Vagina (tissue), 2 donors: ENCODE data around the gene HLA-G. TPM values are rescaled to one million over a fixed set of nuclear protein-coding genes. Genes with fewer than 3 reads are reported as not detected.
"Not testable (repeated sequence)": the region's sequence is repeated elsewhere in the genome, so short reads cannot be mapped to it uniquely, and the experiment has no call there.

ENCODE experiments used
- DNase-seq, 2 donors: peaks; one replicate each; pipeline ENCODE4 v3.0.0-alpha.2; 2017; ENCODE audit errors: extremely low spot score in 2 of 2
- H3K27ac ChIP-seq: fragments of 200-600 bp; sonication (generic); one replicate; pipeline ENCODE4 v1.5.1; 2019
- H3K27me3 ChIP-seq: fragments of 200-600 bp; sonication (generic); one replicate; pipeline ENCODE4 v1.5.1; 2019
- H3K36me3 ChIP-seq, 2 donors: fragments of 200-600 bp; sonication (generic); one replicate each; pipeline ENCODE4 v1.5.1; 2017 to 2019
- H3K4me1 ChIP-seq: fragments of 200-600 bp; sonication (generic); one replicate; pipeline ENCODE4 v1.5.1; 2019
- H3K4me3 ChIP-seq, 2 donors: fragments of 200-600 bp; sonication (generic); 1 replicate in 1 of 2; 2 replicates in 1 of 2; pipeline ENCODE4 v1.5.1; 2016 to 2019
- H3K9me3 ChIP-seq: fragments of 200-600 bp; sonication (generic); one replicate; pipeline ENCODE4 v1.5.1; 2019
- CTCF ChIP-seq, 3 experiments: fragments of 450-650 bp in 2 of 3; fragments of 200-600 bp in 1 of 3; sonication (generic) in 1 of 3; IDR thresholded peaks; one replicate each; pipeline ENCODE4 v1.5.1; 2017 to 2019; ENCODE audit warnings: antibody characterized with exemption in 3 of 3, mild to moderate bottlenecking in 2 of 3, moderate library complexity in 2 of 3
- POLR2A ChIP-seq, 2 donors: fragments of 450-650 bp; IDR thresholded peaks; one replicate each; pipeline ENCODE4 v1.6.1; 2017; ENCODE audit warnings: antibody characterized with exemption in 2 of 2, mild to moderate bottlenecking in 2 of 2, moderate library complexity in 2 of 2
- POLR2AphosphoS5 ChIP-seq, 2 donors: sonication (generic); formaldehyde crosslinking; IDR thresholded peaks; one replicate each; pipeline ENCODE4 v1.9.0; 2017; ENCODE audit warnings: antibody characterized with exemption in 2 of 2, mild to moderate bottlenecking in 2 of 2, low read depth in 1 of 2; ENCODE audit not compliant: insufficient read depth in 1 of 2
- intact Hi-C: fragments of 100-400 bp; cut with DNase I; formaldehyde crosslinking; loops from one replicate; pipeline ENCODE4 v1.15.1; 2023
- total RNA-seq: library from RNA; depleted of rRNA; stranded (reverse); fragments of >200 nt; gene quantifications from one replicate; pipeline ENCODE4 v1.2.3, GENCODE V29; 2016

HLA-G gene
- not detected for total RNA-seq

GRCh38 chr6:29827579-29828470, at the start of gene HLA-G:
Gene HLA-G, plus strand, starts transcription at chr6:29827825. Its CDS starts 20 bp downstream, at chr6:29827845.
- Histone ChIP-seq H3K27ac (no peak within 1 kb of the TSS), H3K4me3 (peak within 1 kb of the TSS; percentile 24 to 36), H3K27me3 (no peaks in the 10 kb centered on the region), H3K36me3 (no peaks in the 10 kb centered on the region), H3K9me3 (no peaks in the 10 kb centered on the region), H3K4me1 (peaks cover 10% of the 10 kb centered on the region)
- DNase-seq, result peak in 1 of 2 donors; percentile 67
- intact Hi-C loops, result no loop called here
- TF ChIP-seq POLR2AphosphoS5 (IDR thresholded peaks at IDR 0.05; ENCODE audit: insufficient read depth in 1 of 2, low read depth in 1 of 2) (no peak), POLR2A (IDR thresholded peaks at IDR 0.05) (no peak), CTCF (IDR thresholded peaks at IDR 0.05) (no peak)

GRCh38 chr6:29780019-29780698, 47.5 kb upstream of the HLA-G start:
- H3K4me1 ChIP-seq, H3K27ac ChIP-seq, DNase-seq, H3K27me3 ChIP-seq, H3K4me3 ChIP-seq, H3K36me3 ChIP-seq, H3K9me3 ChIP-seq, intact Hi-C loops: not testable (repeated sequence)

DNA sequence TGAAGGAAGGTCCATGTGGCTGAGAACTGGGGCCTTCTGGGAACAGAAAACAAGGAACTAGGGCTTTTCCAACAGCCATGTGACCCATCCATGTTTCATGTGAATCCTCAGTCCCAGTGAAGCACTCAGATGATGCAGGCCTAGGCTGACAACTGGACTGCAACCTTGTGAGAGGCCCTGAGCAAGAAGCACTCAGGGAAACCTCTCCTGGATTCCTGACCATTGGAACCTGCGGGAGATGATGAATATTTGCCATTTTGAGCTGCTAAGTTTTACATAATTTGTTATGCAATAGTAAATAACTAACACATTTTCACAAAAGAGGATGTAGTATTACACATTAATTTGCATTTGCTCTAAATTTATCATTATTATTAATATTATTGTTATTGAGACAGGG, 38.4 kb upstream of the HLA-G start:
- peak in 1 of 2 donors; percentile 55 for DNase-seq
- intact Hi-C loops, result no loop called here
- Histone ChIP-seq H3K27me3 (no peaks in the 10 kb centered on the region), H3K9me3 (no peaks in the 10 kb centered on the region), H3K27ac (no peak overlapping the region), H3K36me3 (no peaks in the 10 kb centered on the region), H3K4me1 (peaks cover 17% of the 10 kb centered on the region), H3K4me3 (no peak overlapping the region)
- TF ChIP-seq CTCF (IDR thresholded peaks at IDR 0.05) (no peak), POLR2AphosphoS5 (IDR thresholded peaks at IDR 0.05; ENCODE audit: insufficient read depth in 1 of 2, low read depth in 1 of 2) (no peak), POLR2A (IDR thresholded peaks at IDR 0.05) (no peak)

DNA sequence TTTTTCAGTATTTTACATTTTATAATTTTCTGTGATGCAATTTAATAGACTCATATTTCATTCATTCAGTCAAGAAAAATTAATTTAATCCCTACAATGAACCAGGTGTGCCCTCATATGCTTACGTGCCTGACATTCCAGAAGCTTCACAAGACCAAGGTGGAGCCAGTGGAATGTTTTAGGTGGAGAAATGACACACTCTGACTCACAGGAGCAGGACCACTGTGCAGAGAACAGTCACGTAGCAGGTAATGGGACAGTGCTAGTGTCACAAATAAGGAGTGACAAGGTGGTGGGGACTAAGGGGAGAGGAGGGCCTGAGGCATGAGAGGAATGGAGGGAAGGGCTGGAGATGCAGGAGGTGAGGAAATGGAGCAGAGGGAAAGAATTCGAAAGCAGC, 37.0 kb upstream of the HLA-G start:
- no peaks in the 10 kb centered on the region for H3K27me3 ChIP-seq
- no peak for TF ChIP-seq POLR2AphosphoS5 (IDR thresholded peaks at IDR 0.05; ENCODE audit: insufficient read depth in 1 of 2, low read depth in 1 of 2)
- TF ChIP-seq CTCF (IDR thresholded peaks at IDR 0.05), result no peak
- TF ChIP-seq POLR2A (IDR thresholded peaks at IDR 0.05), result no peak
- peak in 1 of 2 donors; percentile 93 for DNase-seq
- no peak overlapping the region for H3K4me3 ChIP-seq
- H3K27ac ChIP-seq, result no peak overlapping the region
- peaks cover 17% of the 10 kb centered on the region for H3K4me1 ChIP-seq
- intact Hi-C loops, result no loop called here
- no peaks in the 10 kb centered on the region for H3K9me3 ChIP-seq
- no peaks in the 10 kb centered on the region for H3K36me3 ChIP-seq

DNA sequence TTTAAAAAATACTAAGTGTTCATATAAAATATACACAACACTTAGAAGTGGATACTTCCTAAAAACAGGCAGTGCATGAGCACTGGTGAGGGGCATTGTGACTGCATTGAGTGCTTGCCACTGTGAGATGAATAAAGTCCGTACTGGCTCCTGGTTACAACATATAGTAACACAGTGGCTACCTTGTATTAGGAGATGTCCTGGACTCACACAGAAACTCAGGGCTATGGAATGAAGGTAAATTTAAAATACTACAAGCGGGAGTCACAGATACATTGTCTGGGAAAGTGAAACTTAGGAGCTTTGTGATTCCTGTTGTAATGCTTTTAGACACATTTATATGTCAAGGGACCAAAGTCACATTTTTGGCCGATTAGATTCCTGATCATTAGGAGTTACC, 36.5 kb upstream of the HLA-G start:
- Histone ChIP-seq H3K4me3 (peak overlapping the region in 1 of 2 donors; percentile 68), H3K9me3 (no peaks in the 10 kb centered on the region), H3K36me3 (no peaks in the 10 kb centered on the region), H3K27me3 (no peaks in the 10 kb centered on the region), H3K27ac (no peak overlapping the region), H3K4me1 (peaks cover 17% of the 10 kb centered on the region)
- intact Hi-C loops, result no loop called here
- no peak for DNase-seq
- TF ChIP-seq POLR2A (IDR thresholded peaks at IDR 0.05) (no peak), POLR2AphosphoS5 (IDR thresholded peaks at IDR 0.05; ENCODE audit: insufficient read depth in 1 of 2, low read depth in 1 of 2) (no peak), CTCF (IDR thresholded peaks at IDR 0.05) (no peak)
